Measurements from ENCODE around the gene TMPO.
"Not testable (repeated sequence)": the region's sequence is repeated elsewhere in the genome, so short reads cannot be mapped to it uniquely, and the experiment has no call there.

The TMPO gene

GRCh38 chr12:98580695-98581094 is 65.3 kb downstream of the TMPO start:
- no peak for DNase-seq

GRCh38 chr12:98581101-98581500 is 65.7 kb downstream of the TMPO start:
- no peak for DNase-seq

- no peak for DNase-seq
These were observed 66.7 kb downstream of the TMPO start for GRCh38 chr12:98582093-98582492.

- DNase-seq: no peak
These were observed 71.7 kb downstream of the TMPO start for GRCh38 chr12:98587084-98587483.

GRCh38 chr12:98591209-98591608 is 75.8 kb downstream of the TMPO start:
- no peak for DNase-seq

- DNase-seq: no peak
These were observed 77.5 kb downstream of the TMPO start for GRCh38 chr12:98592825-98593322.

GRCh38 chr12:98593351-98594049 is 78.1 kb downstream of the TMPO start, which contains the start of gene SLC25A3:
Gene SLC25A3 (plus strand): TSS chr12:98593686. CDS start chr12:98593979, 293 bp downstream.
- peak; percentile 46 for DNase-seq

GRCh38 chr12:98594050-98594835 is 78.9 kb downstream of the TMPO start:
- no peak for DNase-seq

- no peak for DNase-seq
These were observed 80.0 kb downstream of the TMPO start for GRCh38 chr12:98595243-98595988.

- not testable (repeated sequence) for DNase-seq
These were observed 81.9 kb downstream of the TMPO start for GRCh38 chr12:98597313-98597712.

Data from cortex of kidney (tissue), 1 donor.